ENCODE results near the gene PAX5.

PAX5 gene

GRCh38 chr9:36928670-36929349 lies 105.3 kb downstream of the PAX5 start:
- no peak for DNase-seq

GRCh38 chr9:36928210-36928609 lies 105.9 kb downstream of the PAX5 start:
- DNase-seq = no peak

- no peak for DNase-seq
Measured at GRCh38 chr9:36924757-36925432, 109.2 kb downstream of the PAX5 start.

GRCh38 chr9:36924071-36924470 lies 110.0 kb downstream of the PAX5 start:
- DNase-seq = no peak

GRCh38 chr9:36923025-36923625 lies 110.9 kb downstream of the PAX5 start:
- DNase-seq = no peak

- DNase-seq = no peak
Measured at GRCh38 chr9:36922548-36922947, 111.5 kb downstream of the PAX5 start.

- DNase-seq = no peak
Measured at GRCh38 chr9:36914212-36914577, 119.9 kb downstream of the PAX5 start.

GRCh38 chr9:36913393-36914211 lies 120.5 kb downstream of the PAX5 start:
- no peak for DNase-seq

- DNase-seq = no peak
Measured at GRCh38 chr9:36912620-36913019, 121.4 kb downstream of the PAX5 start.

- no peak for DNase-seq
Measured at GRCh38 chr9:36911601-36912412, 122.3 kb downstream of the PAX5 start.

GRCh38 chr9:36911037-36911436 lies 123.0 kb downstream of the PAX5 start:
- no peak for DNase-seq

GRCh38 chr9:36906492-36906891 lies 127.6 kb downstream of the PAX5 start:
- no peak for DNase-seq

GRCh38 chr9:36905101-36906066 lies 128.7 kb downstream of the PAX5 start:
- DNase-seq = no peak

GRCh38 chr9:36903541-36904435 lies 130.3 kb downstream of the PAX5 start:
- DNase-seq = no peak

- DNase-seq = no peak
Measured at GRCh38 chr9:36902861-36903524, 131.1 kb downstream of the PAX5 start.

- no peak for DNase-seq
Measured at GRCh38 chr9:36902080-36902716, 131.9 kb downstream of the PAX5 start.

- no peak for DNase-seq
Measured at GRCh38 chr9:36901528-36901927, 132.5 kb downstream of the PAX5 start.

GRCh38 chr9:36900856-36901220 lies 133.2 kb downstream of the PAX5 start:
- no peak for DNase-seq
